ENCODE results near the gene CPXM2.

Gene CPXM2

GRCh38 chr10:123843835-123844234 is 47.8 kb downstream of the CPXM2 start:
- DNase-seq = no peak

GRCh38 chr10:123842692-123843385 is 48.8 kb downstream of the CPXM2 start:
- no peak for DNase-seq

DNA sequence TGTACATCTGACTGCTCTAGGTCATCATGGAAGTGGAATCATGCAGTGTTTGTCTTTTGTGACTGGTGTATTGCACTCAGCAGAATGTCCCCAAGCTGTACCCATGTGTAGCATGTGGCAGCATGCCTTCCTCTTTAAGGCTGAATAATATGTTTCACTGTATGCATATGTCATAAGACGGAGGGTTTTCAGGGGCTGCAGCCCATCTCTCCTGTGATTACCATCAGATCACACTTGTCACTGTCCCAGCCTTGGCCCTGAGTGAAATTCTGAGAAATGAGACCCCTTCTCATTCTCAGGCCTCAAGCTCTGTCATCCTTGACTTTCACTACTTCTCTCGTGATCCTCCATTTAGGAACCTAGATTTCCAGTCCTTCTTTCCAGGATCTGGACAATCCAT is 50.0 kb downstream of the CPXM2 start:
- DNase-seq = no peak

- no peak for DNase-seq
These were observed 50.5 kb downstream of the CPXM2 start for GRCh38 chr10:123841115-123841514.

- no peak for DNase-seq
These were observed 50.9 kb downstream of the CPXM2 start for GRCh38 chr10:123840714-123841113.

GRCh38 chr10:123838596-123839310 is 52.9 kb downstream of the CPXM2 start:
- DNase-seq = no peak

- no peak for DNase-seq
These were observed 53.9 kb downstream of the CPXM2 start for GRCh38 chr10:123837756-123838155.

DNA sequence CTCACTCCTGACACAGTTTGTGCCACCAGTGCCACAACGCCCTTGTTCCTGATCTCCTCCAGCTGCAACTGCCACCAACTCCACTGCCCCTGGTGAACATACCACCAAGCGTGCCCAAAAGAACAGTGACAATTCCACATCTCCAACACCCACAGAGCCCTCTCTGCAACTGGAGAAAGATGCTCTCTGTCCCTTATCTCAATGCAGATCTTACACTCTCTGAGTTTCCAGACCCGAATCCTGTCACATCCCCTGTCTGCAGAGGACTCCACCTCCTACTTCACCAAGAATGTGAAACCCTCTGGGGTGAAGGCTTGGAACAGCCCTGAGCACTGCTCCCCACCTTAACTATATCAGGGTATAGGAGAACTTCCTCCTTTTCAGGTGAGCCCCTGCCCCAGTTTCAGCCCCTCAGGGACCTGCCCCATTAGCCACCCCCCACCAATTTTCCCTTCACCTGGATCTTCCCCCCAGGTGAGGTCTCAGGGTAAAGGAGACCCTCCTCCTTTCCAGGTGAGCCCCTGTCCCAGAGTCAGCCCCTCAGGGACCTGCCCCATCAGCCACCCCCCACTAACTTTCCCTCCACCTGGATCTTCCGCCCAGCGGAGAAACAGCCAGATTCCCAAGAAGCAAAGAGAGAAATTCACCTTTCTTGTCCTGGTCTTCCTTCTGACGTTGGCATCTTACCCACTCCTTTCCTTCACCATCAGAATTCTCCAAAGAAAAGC is 55.0 kb downstream of the CPXM2 start:
- DNase-seq = no peak

DNA sequence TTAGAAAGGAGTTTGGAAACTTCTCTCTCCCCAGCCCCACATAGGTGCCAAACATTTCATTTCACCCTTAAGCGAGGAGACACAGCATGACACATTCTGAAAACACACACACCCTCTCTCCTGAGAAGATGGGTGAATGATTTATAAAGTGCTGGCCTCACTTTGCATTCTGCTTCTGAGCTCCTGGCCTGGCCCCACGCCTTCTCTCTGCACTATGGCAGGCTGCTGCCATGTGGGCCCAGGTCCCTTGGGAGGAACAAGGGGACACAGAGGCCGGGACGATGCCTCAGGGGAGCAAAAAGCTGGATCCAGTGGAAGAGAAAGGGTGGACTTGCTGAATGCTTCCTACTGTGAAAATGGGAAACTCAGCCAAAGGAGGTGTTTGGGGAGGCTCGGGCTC is 56.0 kb downstream of the CPXM2 start:
- DNase-seq = no peak

GRCh38 chr10:123833170-123833850 is 58.3 kb downstream of the CPXM2 start:
- no peak for DNase-seq

- no peak for DNase-seq
These were observed 60.3 kb downstream of the CPXM2 start for GRCh38 chr10:123831259-123831658.

GRCh38 chr10:123821136-123821535 is 70.5 kb downstream of the CPXM2 start:
- DNase-seq = no peak

DNA sequence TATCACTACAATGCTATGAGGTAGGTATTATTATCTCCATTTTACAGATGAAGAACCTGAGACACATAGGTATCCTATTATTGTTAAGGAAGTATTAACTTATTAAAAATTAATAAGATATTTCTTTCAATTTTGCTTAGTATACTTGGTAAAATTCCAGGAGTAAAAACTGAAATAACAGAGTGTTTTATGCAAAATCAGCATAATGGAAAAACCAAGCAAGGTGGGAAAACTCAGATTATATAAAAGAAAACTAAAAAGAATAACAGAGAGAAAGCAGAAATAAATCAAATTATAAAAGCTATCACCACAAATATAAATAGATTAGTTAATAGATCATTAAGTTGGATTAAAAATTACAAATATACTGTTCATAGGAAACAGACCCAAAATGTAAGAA is 82.0 kb downstream of the CPXM2 start:
- DNase-seq = no peak

GRCh38 chr10:123808906-123809305 is 82.7 kb downstream of the CPXM2 start:
- no peak for DNase-seq

DNA sequence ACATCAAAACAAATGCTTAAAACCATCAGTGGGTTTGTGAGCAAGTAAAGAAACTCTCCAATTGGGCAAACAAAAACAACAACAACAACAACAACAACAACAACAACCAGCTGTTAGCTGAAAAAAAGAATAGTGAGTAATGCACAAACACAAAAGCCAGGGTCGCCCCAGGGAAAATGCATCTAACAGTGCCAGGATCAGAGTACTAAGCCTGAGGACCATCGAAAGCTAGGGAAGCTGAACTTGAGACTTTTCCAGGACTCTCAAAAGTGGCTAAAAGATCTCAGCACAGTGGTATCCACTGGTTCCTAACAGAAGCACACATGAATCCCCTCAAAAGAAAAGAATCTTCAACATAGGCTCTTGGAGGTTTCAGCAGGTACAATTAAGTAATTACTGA is 83.3 kb downstream of the CPXM2 start:
- DNase-seq = no peak

- DNase-seq = no peak
These were observed 84.1 kb downstream of the CPXM2 start for GRCh38 chr10:123807444-123808035.

- DNase-seq = no peak
These were observed 86.9 kb downstream of the CPXM2 start for GRCh38 chr10:123804716-123805115.

GRCh38 chr10:123800821-123801220 is 90.8 kb downstream of the CPXM2 start:
- DNase-seq = no peak

DNA sequence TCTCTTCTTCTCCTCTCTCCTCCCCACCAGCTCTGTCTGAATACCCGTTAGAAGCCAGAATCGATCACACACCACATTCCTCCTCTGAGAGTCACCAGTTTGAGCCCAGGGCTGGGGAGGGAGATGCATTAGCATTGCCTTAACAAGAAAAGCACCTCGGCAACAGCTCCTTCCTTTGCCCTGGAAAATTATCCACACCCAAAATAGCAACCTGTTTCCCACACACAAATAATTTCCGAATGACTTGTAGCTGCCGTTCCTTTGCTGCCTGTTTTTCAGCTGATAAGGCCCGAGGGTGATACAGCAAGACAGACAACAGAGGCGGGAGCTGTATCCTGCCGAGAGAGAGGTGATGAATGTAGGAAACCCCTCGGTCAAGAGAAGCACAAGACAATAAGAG is 91.3 kb downstream of the CPXM2 start:
- no peak for DNase-seq

DNA sequence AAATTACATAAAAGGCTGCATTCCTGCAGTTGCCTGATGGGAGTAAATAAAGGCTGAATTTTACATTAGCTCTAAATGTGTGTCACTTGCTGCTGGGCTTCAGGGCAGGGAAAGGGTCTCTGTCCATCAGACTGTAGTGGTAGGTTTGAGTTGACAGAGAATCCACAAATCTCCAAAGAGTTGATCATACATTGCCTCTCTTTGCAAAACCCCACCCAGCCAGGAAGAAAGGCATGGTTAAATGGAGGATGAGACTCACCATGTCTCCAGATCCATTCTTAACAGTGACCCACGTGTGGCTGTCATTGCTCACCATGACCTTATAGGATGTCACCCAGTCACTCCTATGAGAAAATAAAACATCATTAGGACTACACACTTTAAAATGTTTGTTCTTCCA is 92.8 kb downstream of the CPXM2 start:
- DNase-seq = no peak

DNA sequence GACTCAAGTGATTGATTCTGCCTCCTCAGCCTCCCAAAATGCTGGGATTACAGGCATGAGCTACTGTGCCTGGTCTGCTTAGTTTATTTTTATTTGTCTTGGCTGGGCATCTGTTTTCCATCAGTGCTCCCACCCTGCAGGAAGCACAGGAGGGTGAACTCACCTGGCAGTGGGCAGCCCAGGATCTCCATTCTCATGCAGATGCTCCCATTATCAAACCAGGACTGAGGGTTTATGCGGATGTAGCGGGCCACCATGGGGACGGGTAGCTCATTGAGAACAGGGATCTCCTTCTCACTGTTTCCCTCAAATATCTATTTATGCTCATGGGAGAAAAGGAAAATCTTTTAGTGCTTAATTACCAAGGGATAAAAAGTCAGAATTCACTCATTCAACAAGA is 93.8 kb downstream of the CPXM2 start:
- no peak for DNase-seq

- no peak for DNase-seq
These were observed 94.9 kb downstream of the CPXM2 start for GRCh38 chr10:123796736-123797135.

Data from CD4-positive, alpha-beta T cell treated with Interleukin-21 for 1 hour (primary cell).